ENCODE data around the gene TULP4.
"Not testable (repeated sequence)": the region's sequence is repeated elsewhere in the genome, so short reads cannot be mapped to it uniquely, and the experiment has no call there.

The TULP4 gene

DNA sequence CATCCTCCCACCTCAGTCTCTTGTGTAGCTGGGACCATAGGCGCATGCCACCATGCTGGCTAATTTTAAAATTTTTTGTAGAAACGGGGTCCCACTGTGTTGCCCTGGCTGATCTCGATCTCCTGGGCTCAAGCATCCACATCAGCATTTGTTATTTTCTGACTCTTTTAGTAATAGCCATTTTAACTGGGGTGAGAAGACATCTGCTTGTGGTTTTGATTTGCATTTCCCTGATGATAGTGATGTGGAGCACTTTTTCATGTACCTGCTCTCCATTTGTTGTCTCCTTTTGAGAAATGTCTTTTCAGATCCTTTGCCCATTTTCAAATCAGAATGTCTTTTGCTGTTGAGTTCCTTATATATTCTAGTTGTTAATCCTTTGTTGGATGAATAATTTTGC is 22.2 kb upstream of the TULP4 start:
- Histone ChIP-seq H3K9ac (ENCODE audit: insufficient read length) (no peak overlapping the region), H3K27ac (no peak overlapping the region), H3K9me3 (ENCODE audit: low read depth, low read length) (no peaks in the 10 kb centered on the region), H3K36me3 (ENCODE audit: insufficient read depth, low read length) (peaks cover 22% of the 10 kb centered on the region), H3K4me3 (no peak overlapping the region)
- TF ChIP-seq POLR2AphosphoS5 (IDR thresholded peaks at IDR 0.05; ENCODE audit: borderline replicate concordance, low read depth, low read length) (no peak), EZH2 (IDR thresholded peaks at IDR 0.05) (no peak), FOXP2 (optimal IDR thresholded peaks at IDR 0.05; ENCODE audit: control extremely low read depth, extremely low read length, insufficient read depth) (no peak)
- DNase-seq (ENCODE audit: low read depth, low spot score): no peak

DNA sequence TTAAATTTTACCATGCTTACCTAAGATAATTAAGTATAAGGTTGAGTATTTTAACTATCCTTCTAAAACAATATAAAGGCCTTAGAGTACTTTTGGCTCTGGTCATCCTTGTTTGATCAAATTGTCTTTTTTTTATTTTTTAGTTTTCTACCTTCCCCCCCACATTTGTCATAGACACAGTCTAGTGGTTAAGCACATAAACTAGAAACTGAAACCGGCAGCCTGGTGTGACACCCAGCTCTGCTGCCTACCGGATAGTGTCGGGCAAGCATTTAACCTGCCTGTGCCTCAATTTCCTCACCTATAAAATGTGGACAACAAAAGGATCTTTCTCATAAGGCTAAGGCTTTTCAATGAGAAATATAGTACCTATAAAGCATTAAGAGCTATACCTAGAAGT is 21.6 kb upstream of the TULP4 start:
- Histone ChIP-seq H3K27ac (no peak overlapping the region), H3K9me3 (ENCODE audit: low read depth, low read length) (no peaks in the 10 kb centered on the region), H3K36me3 (ENCODE audit: insufficient read depth, low read length) (peaks cover 22% of the 10 kb centered on the region), H3K9ac (ENCODE audit: insufficient read length) (no peak overlapping the region), H3K4me3 (no peak overlapping the region)
- TF ChIP-seq FOXP2 (optimal IDR thresholded peaks at IDR 0.05; ENCODE audit: control extremely low read depth, extremely low read length, insufficient read depth) (no peak), POLR2AphosphoS5 (IDR thresholded peaks at IDR 0.05; ENCODE audit: borderline replicate concordance, low read depth, low read length) (no peak), EZH2 (IDR thresholded peaks at IDR 0.05) (no peak)
- DNase-seq (ENCODE audit: low read depth, low spot score): no peak

DNA sequence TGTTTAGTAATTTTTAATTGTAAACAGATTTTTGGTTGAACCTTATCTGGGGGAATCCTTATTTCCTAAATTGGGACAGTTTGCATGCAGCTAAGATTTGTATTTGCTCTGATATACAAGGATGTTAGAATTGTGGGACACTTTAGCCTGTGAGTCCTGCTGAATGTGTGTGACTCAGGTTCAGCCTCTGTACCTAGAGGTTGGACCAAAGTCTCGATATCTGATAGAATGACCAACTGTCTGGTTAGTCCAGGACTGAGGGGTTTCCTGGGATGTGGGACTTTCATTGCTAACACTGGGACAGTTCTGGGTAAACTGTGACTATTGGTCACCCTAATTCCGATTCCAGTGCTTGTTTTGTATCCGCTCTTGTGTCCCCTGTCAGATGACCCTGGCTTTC is 20.2 kb upstream of the TULP4 start:
- TF ChIP-seq EZH2 (IDR thresholded peaks at IDR 0.05): no peak
- TF ChIP-seq POLR2AphosphoS5 (IDR thresholded peaks at IDR 0.05; ENCODE audit: borderline replicate concordance, low read depth, low read length): no peak
- TF ChIP-seq FOXP2 (optimal IDR thresholded peaks at IDR 0.05; ENCODE audit: control extremely low read depth, extremely low read length, insufficient read depth): no peak
- Histone ChIP-seq H3K9me3 (ENCODE audit: low read depth, low read length) (no peaks in the 10 kb centered on the region), H3K36me3 (ENCODE audit: insufficient read depth, low read length) (peaks cover 29% of the 10 kb centered on the region), H3K27ac (no peak overlapping the region), H3K9ac (ENCODE audit: insufficient read length) (no peak overlapping the region), H3K4me3 (no peak overlapping the region)
- DNase-seq (ENCODE audit: low read depth, low spot score): no peak

DNA sequence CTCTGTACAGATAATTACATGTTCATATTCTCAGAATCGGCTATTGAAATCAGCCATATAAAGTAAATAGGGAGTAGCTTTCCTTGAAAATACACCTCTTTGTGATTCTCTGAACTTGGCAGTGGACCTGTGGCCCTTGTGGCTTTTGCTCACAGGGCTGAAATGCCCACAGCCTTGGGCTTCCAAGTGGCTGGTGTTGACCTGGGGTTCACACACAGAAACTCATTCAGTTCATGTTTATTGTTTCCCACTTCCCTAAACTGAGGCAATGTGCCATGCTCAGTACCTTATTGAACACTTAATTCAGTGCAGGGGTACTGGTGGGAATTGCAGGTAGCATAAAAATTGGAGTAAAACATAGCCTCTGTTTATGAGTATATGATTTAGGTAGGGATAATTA is 19.1 kb upstream of the TULP4 start:
- H3K9ac ChIP-seq (ENCODE audit: insufficient read length): no peak overlapping the region
- H3K36me3 ChIP-seq (ENCODE audit: insufficient read depth, low read length): peaks cover 34% of the 10 kb centered on the region
- no peak overlapping the region for H3K4me3 ChIP-seq
- DNase-seq (ENCODE audit: low read depth, low spot score): no peak
- no peak overlapping the region for H3K27ac ChIP-seq
- no peaks in the 10 kb centered on the region for H3K9me3 ChIP-seq (ENCODE audit: low read depth, low read length)
- TF ChIP-seq FOXP2 (optimal IDR thresholded peaks at IDR 0.05; ENCODE audit: control extremely low read depth, extremely low read length, insufficient read depth) (no peak), POLR2AphosphoS5 (IDR thresholded peaks at IDR 0.05; ENCODE audit: borderline replicate concordance, low read depth, low read length) (no peak), EZH2 (IDR thresholded peaks at IDR 0.05) (no peak)

DNA sequence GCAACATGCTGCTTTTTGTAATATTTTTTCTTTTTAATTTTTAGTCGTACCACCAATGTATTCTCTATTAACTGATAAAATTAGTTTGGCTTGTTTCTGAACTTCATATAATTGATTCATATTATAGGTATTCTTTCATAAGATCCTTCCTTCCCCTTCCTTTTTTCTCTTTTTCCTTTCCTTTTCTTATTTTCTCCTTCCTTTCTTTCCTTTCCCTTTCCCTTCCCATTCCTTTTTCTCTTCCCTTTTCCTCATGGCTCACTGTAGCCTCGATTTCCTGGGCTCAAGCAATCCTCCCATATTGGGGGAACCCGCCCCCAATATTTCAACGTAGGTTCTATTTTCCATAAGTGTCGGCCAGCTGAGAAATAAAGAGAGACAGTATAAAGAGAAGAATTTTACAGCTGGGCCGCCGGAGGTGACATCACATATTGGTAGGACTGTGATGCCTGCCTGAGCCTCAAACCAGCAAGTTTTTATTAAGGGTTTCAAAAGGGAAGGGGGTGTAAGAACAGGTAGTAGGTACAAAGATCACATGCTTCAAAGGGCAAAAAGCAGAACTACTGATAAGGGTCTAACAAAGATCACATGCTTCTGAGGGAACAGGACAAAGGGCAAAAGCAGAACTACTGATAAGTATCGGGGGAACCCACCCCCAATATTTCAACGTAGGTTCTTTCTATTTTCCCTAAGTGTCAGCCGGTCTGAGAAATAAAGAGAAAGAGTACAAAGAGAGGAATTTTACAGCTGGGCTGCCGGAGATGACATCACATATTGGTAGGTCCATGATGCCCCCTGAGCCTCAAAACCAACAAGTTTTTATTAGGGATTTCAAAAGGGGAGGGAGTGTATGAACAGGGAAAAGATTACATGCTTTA is 16.1 kb upstream of the TULP4 start:
- not testable (repeated sequence) for H3K4me3 ChIP-seq; H3K9me3 ChIP-seq (ENCODE audit: low read depth, low read length); H3K27ac ChIP-seq

DNA sequence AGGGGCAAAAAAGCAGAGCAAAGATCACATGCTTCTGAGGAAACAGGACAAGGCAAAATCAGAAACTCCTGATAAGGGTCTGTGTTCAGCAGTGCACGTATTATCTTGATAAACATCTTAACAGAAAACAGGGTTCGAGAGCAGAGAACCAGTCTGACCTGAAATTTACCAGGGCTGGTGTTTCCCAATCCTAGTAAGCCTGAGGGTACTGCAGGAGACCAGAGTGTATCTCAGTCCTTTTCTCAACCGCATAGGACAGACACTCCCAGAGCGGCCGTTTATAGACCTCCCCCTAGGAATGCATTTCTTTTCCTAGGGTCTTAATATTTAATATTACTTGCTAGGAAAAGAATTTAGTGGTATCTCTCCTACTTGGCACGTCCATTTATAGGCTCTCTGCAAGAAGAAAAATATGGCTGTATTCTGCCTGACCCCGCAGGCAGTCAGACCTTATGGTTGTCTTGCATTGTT is 15.4 kb upstream of the TULP4 start:
- H3K4me3 ChIP-seq; DNase-seq (ENCODE audit: low read depth, low spot score); H3K9ac ChIP-seq (ENCODE audit: insufficient read length); H3K27ac ChIP-seq; H3K9me3 ChIP-seq (ENCODE audit: low read depth, low read length): not testable (repeated sequence)
- H3K36me3 ChIP-seq (ENCODE audit: insufficient read depth, low read length): peaks cover 34% of the 10 kb centered on the region

More for the DNA sequence above, 16.1 kb upstream of the TULP4 start:
- not testable (repeated sequence) for DNase-seq (ENCODE audit: low read depth, low spot score); H3K9ac ChIP-seq (ENCODE audit: insufficient read length)
- peaks cover 34% of the 10 kb centered on the region for H3K36me3 ChIP-seq (ENCODE audit: insufficient read depth, low read length)

DNA sequence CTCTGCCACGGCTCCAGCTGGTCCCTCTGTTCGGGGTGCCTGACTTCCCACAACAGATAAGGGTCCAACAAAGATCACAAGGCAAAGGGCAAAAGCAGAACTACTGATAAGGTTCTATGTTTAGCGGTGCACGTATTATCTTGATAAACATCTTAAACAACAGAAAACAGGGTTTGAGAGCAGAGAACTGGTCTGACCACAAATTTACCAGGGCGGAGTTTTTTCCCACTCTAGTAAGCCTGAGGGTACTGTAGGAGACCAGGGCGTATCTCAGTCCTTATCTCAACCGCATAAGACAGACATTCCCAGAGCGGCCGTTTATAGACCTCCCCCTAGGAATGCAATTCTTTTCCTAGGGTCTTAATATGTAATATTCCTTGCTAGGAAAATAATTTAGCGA is 14.6 kb upstream of the TULP4 start:
- H3K27ac ChIP-seq; DNase-seq (ENCODE audit: low read depth, low spot score); H3K9me3 ChIP-seq (ENCODE audit: low read depth, low read length); H3K9ac ChIP-seq (ENCODE audit: insufficient read length); H3K4me3 ChIP-seq: not testable (repeated sequence)
- peaks cover 31% of the 10 kb centered on the region for H3K36me3 ChIP-seq (ENCODE audit: insufficient read depth, low read length)

DNA sequence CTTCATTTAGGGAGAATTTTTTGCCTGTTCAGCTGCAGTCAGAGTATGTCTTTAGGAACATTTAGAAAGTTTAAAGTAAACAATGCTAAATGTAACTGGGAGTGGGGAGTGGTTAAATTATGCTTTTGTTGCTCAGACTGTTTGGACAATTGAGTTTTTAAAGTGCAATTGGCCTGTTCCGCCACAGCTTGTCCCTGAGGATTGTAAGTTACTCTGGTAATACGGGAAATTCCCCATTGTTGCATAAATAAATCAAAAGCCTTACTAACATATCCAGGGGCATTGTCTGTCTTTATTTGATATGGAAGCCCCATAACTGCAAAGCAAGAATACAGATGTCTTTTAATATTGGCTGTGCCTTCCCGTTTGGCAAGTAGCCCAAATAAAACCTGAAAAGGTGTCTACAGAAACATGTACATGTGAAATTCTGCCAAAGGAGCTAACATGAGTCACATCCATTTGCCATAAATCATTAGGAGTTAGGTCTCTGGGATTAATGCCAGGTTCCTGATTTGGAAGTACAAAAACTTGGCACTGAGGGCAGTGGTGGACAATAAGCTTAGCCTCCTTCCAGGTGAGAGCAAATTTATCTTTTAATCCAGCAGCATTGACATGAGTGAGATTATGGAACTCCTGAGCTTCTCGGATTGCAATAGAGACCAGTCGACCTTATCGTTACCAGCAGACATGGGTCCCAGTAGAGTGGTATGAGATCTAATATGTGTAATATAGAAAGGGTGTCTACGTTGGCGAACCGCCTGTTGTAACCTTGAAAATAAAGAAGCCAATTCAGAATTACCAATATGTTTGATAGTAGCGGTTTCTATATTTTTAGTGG is 11.7 kb upstream of the TULP4 start:
- H3K4me3 ChIP-seq; H3K27ac ChIP-seq; H3K9ac ChIP-seq (ENCODE audit: insufficient read length); DNase-seq (ENCODE audit: low read depth, low spot score); H3K9me3 ChIP-seq (ENCODE audit: low read depth, low read length): not testable (repeated sequence)
- peaks cover 12% of the 10 kb centered on the region; the same call in 1 of the 2 replicates for H3K36me3 ChIP-seq (ENCODE audit: insufficient read depth, low read length)

DNA sequence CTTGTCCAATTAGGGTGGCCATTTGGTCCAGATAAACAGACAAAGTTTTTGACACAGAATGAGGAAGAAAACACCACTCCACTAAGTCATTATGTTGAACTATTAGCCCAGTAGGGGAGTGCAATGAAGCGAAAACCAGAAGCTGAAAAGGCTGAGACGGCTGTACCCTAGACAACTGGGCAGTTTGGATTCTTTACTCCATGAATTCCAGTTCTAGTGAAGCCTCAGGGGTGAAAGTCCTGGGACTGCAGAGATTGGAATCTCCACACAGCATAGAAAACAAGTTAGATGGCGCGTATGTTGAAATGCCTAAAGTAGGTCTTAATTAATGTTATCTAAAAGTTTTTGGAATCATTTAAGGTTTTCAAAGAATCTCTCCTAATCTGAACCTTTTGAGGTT is 10.7 kb upstream of the TULP4 start:
- DNase-seq (ENCODE audit: low read depth, low spot score); H3K9ac ChIP-seq (ENCODE audit: insufficient read length); H3K4me3 ChIP-seq; H3K36me3 ChIP-seq (ENCODE audit: insufficient read depth, low read length); H3K9me3 ChIP-seq (ENCODE audit: low read depth, low read length); H3K27ac ChIP-seq: not testable (repeated sequence)

DNA sequence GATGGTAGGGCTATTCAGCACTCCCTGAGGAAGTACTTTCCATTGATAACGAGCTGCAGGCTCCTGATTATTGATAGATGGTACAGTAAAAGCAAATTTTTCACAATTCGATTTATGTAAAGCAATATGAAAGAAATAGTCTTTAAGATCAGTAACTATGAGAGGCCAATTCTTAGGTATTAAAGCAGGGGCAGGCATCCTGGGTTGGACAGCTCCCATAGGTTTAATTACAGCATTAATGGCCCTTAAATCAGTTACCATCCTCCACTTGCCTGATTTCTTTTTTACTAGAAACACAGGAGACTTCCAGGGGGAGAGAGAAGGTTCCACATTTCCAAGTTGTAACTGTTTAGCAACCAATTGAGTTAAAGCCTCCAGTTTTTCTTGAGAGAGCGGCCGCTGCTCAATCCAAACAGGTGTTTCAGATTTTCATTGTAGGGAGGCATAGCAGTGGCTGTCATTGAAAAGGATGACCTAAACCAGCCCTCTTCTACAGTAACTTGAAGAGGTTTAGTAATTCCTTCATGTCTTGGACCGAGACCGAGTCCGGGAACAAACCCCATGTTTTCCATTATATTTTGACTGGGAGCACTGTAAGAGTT is 10.0 kb upstream of the TULP4 start:
- H3K27ac ChIP-seq; DNase-seq (ENCODE audit: low read depth, low spot score); H3K9me3 ChIP-seq (ENCODE audit: low read depth, low read length); H3K4me3 ChIP-seq; H3K36me3 ChIP-seq (ENCODE audit: insufficient read depth, low read length); H3K9ac ChIP-seq (ENCODE audit: insufficient read length): not testable (repeated sequence)

Measured in SK-N-MC (cell line).